ENCODE results near the gene ZNF292.

DNA sequence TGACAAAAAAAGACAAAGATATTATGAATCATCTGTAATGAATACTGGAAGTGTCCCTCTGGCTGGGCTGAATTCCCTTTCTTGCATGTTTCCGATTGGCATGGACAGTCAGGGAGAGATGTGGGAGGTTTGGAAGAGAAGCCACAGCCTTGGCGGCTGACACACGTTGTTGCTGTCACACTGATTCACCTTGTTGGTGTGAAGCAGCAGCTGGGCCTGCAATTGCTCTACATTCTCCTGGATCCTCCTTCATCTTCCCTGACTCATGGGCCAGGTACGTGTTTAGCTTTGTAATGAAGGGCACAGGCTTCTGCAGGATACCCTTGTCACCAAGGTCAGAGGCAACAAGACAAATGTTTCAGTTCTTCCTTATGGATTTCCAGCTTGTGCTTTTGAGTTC lies 153.6 kb downstream of the ZNF292 start:
- no peak for TF ChIP-seq GATA2 (IDR thresholded peaks at IDR 0.05; ENCODE audit: low read depth, low read length)
- no peak for TF ChIP-seq GATA3 (IDR thresholded peaks at IDR 0.05; ENCODE audit: low read depth, low read length)

All from SH-SY5Y (cell line).